Muscle layer of duodenum (tissue), 2 donors: ENCODE measurements around the gene H6PD.

Experiments
- H3K27ac ChIP-seq: one replicate; pipeline ENCODE4 v1.7.0; 2013; ENCODE audit warnings: mild to moderate bottlenecking, low read length
- H3K27me3 ChIP-seq: one replicate; pipeline ENCODE4 v1.7.0; 2013; ENCODE audit warnings: low read depth, mild to moderate bottlenecking, control low read depth, low read length
- H3K36me3 ChIP-seq, 2 donors: one replicate each; pipeline ENCODE4 v1.7.0; 2013; ENCODE audit warnings: low read length in 2 of 2, control low read depth in 1 of 2, mild to moderate bottlenecking in 1 of 2; ENCODE audit not compliant: insufficient read depth in 2 of 2, control insufficient read depth in 1 of 2
- H3K4me1 ChIP-seq, 2 donors: one replicate each; pipeline ENCODE4 v1.7.0; 2013; ENCODE audit warnings: low read length in 2 of 2, mild to moderate bottlenecking in 2 of 2, control low read depth in 1 of 2, moderate library complexity in 1 of 2; ENCODE audit not compliant: insufficient read depth in 2 of 2, control insufficient read depth in 1 of 2
- H3K4me3 ChIP-seq, 2 donors: one replicate each; pipeline ENCODE4 v1.7.0; 2013; ENCODE audit warnings: low read length in 2 of 2, low read depth in 1 of 2, mild to moderate bottlenecking in 1 of 2
- H3K9me3 ChIP-seq, 2 donors: one replicate each; pipeline ENCODE4 v1.7.0; 2013; ENCODE audit warnings: low read length in 2 of 2, control low read depth in 1 of 2, mild to moderate bottlenecking in 1 of 2; ENCODE audit not compliant: control insufficient read depth in 1 of 2
- donor health status: healthy.

H6PD gene

GRCh38 chr1:9306006-9306405 is 71.4 kb downstream of the H6PD start:
- no peak overlapping the region for H3K4me3 ChIP-seq
- H3K9me3 ChIP-seq = no peaks in the 10 kb centered on the region
- no peaks in the 10 kb centered on the region for H3K36me3 ChIP-seq
- no peak overlapping the region for H3K27ac ChIP-seq
- no peaks in the 10 kb centered on the region for H3K27me3 ChIP-seq
- peaks cover 21 to 71% of the 10 kb centered on the region in 2 donors for H3K4me1 ChIP-seq

- H3K27ac ChIP-seq = no peak overlapping the region
- H3K36me3 ChIP-seq = no peaks in the 10 kb centered on the region
- no peaks in the 10 kb centered on the region for H3K9me3 ChIP-seq
- no peak overlapping the region for H3K4me3 ChIP-seq
- no peaks in the 10 kb centered on the region for H3K27me3 ChIP-seq
- peaks cover 16 to 74% of the 10 kb centered on the region in 2 donors for H3K4me1 ChIP-seq
Observed at GRCh38 chr1:9307303-9307702, 72.7 kb downstream of the H6PD start.

GRCh38 chr1:9308236-9308785 is 73.7 kb downstream of the H6PD start:
- no peaks in the 10 kb centered on the region for H3K27me3 ChIP-seq
- H3K4me1 ChIP-seq = peaks cover 5 to 75% of the 10 kb centered on the region in 2 donors
- no peaks in the 10 kb centered on the region for H3K36me3 ChIP-seq
- no peak overlapping the region for H3K27ac ChIP-seq
- no peak overlapping the region for H3K4me3 ChIP-seq
- H3K9me3 ChIP-seq = no peaks in the 10 kb centered on the region

GRCh38 chr1:9309080-9309479 is 74.5 kb downstream of the H6PD start:
- H3K27me3 ChIP-seq = no peaks in the 10 kb centered on the region
- no peak overlapping the region for H3K4me3 ChIP-seq
- H3K27ac ChIP-seq = no peak overlapping the region
- no peaks in the 10 kb centered on the region for H3K36me3 ChIP-seq
- H3K9me3 ChIP-seq = no peaks in the 10 kb centered on the region
- H3K4me1 ChIP-seq = peaks cover 0 to 73% of the 10 kb centered on the region in 2 donors

GRCh38 chr1:9309991-9310390 is 75.4 kb downstream of the H6PD start:
- Histone ChIP-seq H3K36me3 (no peaks in the 10 kb centered on the region), H3K27ac (no peak overlapping the region), H3K27me3 (no peaks in the 10 kb centered on the region), H3K9me3 (no peaks in the 10 kb centered on the region), H3K4me3 (no peak overlapping the region), H3K4me1 (peaks cover 0 to 68% of the 10 kb centered on the region in 2 donors)

- Histone ChIP-seq H3K36me3 (no peaks in the 10 kb centered on the region), H3K27me3 (no peaks in the 10 kb centered on the region), H3K27ac (no peak overlapping the region), H3K9me3 (no peaks in the 10 kb centered on the region), H3K4me3 (no peak overlapping the region), H3K4me1 (peaks cover 0 to 65% of the 10 kb centered on the region in 2 donors)
Observed at GRCh38 chr1:9311029-9311428, 76.5 kb downstream of the H6PD start.

GRCh38 chr1:9311479-9311878 is 76.9 kb downstream of the H6PD start:
- no peak overlapping the region for H3K27ac ChIP-seq
- H3K4me1 ChIP-seq = peaks cover 0 to 65% of the 10 kb centered on the region in 2 donors
- no peaks in the 10 kb centered on the region for H3K27me3 ChIP-seq
- H3K4me3 ChIP-seq = no peak overlapping the region
- no peaks in the 10 kb centered on the region for H3K36me3 ChIP-seq
- no peaks in the 10 kb centered on the region for H3K9me3 ChIP-seq

GRCh38 chr1:9312168-9312720 is 77.7 kb downstream of the H6PD start:
- peaks cover 0 to 64% of the 10 kb centered on the region in 2 donors for H3K4me1 ChIP-seq
- H3K27ac ChIP-seq = no peak overlapping the region
- no peak overlapping the region for H3K4me3 ChIP-seq

GRCh38 chr1:9313576-9313975 is 79.0 kb downstream of the H6PD start:
- Histone ChIP-seq H3K27me3 (no peaks in the 10 kb centered on the region), H3K9me3 (no peaks in the 10 kb centered on the region), H3K36me3 (no peaks in the 10 kb centered on the region), H3K27ac (no peak overlapping the region), H3K4me3 (no peak overlapping the region), H3K4me1 (peaks cover 3 to 61% of the 10 kb centered on the region in 2 donors)

More at GRCh38 chr1:9312168-9312720, 77.7 kb downstream of the H6PD start:
- Histone ChIP-seq H3K36me3 (no peaks in the 10 kb centered on the region), H3K27me3 (no peaks in the 10 kb centered on the region), H3K9me3 (no peaks in the 10 kb centered on the region)

GRCh38 chr1:9314111-9314510 is 79.5 kb downstream of the H6PD start:
- Histone ChIP-seq H3K27me3 (no peaks in the 10 kb centered on the region), H3K27ac (no peak overlapping the region), H3K36me3 (no peaks in the 10 kb centered on the region), H3K4me1 (peaks cover 3 to 60% of the 10 kb centered on the region in 2 donors), H3K9me3 (no peaks in the 10 kb centered on the region), H3K4me3 (no peak overlapping the region)

- Histone ChIP-seq H3K4me1 (peaks cover 3 to 67% of the 10 kb centered on the region in 2 donors), H3K27me3 (no peaks in the 10 kb centered on the region), H3K9me3 (no peaks in the 10 kb centered on the region), H3K4me3 (no peak overlapping the region), H3K36me3 (no peaks in the 10 kb centered on the region), H3K27ac (peak overlapping the region; percentile 34)
Observed at GRCh38 chr1:9314711-9315379, 80.3 kb downstream of the H6PD start.
